Smooth muscle cell (in vitro differentiated cells): ENCODE data around the gene PLEKHG3. TPM values are rescaled to one million over a fixed set of nuclear protein-coding genes. Genes with fewer than 3 reads are reported as not detected.

ENCODE experiments used
- DNase-seq: peaks from one replicate; lab custom pipeline; 2025; ENCODE audit not compliant: unreplicated experiment; lab: John Stamatoyannopoulos, UW
- H2AFZ ChIP-seq: fragments of 200-600 bp; sonication (generic); 2 replicates; pipeline ENCODE4 v1.6.0; 2016; ENCODE audit warnings: antibody characterized with exemption, low read depth, mild to moderate bottlenecking
- H3F3A ChIP-seq: fragments of 200-600 bp; sonication (generic); 2 replicates; pipeline ENCODE4 v1.6.0; 2017; ENCODE audit warnings: antibody characterized with exemption, low read depth
- H3K27ac ChIP-seq: fragments of 200-600 bp; sonication (generic); 2 replicates; pipeline ENCODE4 v1.5.1; 2016; ENCODE audit warnings: low read depth, mild to moderate bottlenecking
- H3K27me3 ChIP-seq: fragments of 200-600 bp; sonication (generic); 2 replicates; pipeline ENCODE4 v1.6.1; 2016; ENCODE audit warnings: low read depth, mild to moderate bottlenecking
- H3K36me3 ChIP-seq: fragments of 200-600 bp; sonication (generic); 2 replicates; pipeline ENCODE4 v1.5.1; 2016; ENCODE audit warnings: low read depth
- H3K4me1 ChIP-seq: fragments of 200-600 bp; sonication (generic); 2 replicates; pipeline ENCODE4 v1.5.1; 2016; ENCODE audit warnings: low read depth
- H3K4me2 ChIP-seq: fragments of 200-600 bp; sonication (generic); 2 replicates; pipeline ENCODE4 v1.6.0; 2016; ENCODE audit warnings: mild to moderate bottlenecking
- H3K4me3 ChIP-seq: fragments of 200-600 bp; sonication (generic); 2 replicates; pipeline ENCODE4 v1.5.1; 2016; ENCODE audit warnings: mild to moderate bottlenecking
- H3K79me2 ChIP-seq: fragments of 200-600 bp; sonication (generic); 2 replicates; pipeline ENCODE4 v1.6.0; 2016; ENCODE audit warnings: low read depth, mild to moderate bottlenecking
- H3K9ac ChIP-seq: fragments of 200-600 bp; sonication (generic); 2 replicates; pipeline ENCODE4 v1.6.0; 2016; ENCODE audit warnings: low read depth
- H3K9me3 ChIP-seq: fragments of 200-600 bp; sonication (generic); replicated peaks from 2 replicates; pipeline ENCODE4 v1.5.1; 2016; ENCODE audit warnings: low read depth
- H4K20me1 ChIP-seq: fragments of 200-600 bp; sonication (generic); 2 replicates; pipeline ENCODE4 v1.6.0; 2016; ENCODE audit warnings: low read depth
- CTCF ChIP-seq: fragments of 200-600 bp; sonication (generic); IDR thresholded peaks from 2 replicates; pipeline ENCODE4 v1.5.1; 2017; ENCODE audit warnings: borderline replicate concordance, mild to moderate bottlenecking, antibody characterized with exemption; ENCODE audit not compliant: insufficient read depth, poor library complexity, severe bottlenecking
- WGBS: methylation state at CpG from one replicate; pipeline ENCODE4 v1.1.7; 2016; ENCODE audit warnings: low lambda C conversion rate; 5-methylcytosine and 5-hydroxymethylcytosine counted together
- polyA plus RNA-seq: library from polyadenylated mRNA; unstranded; fragments of >200 nt; fragmentation: Nextera tagmentation; extraction: Ambion mirVana; gene quantifications from 2 replicates; pipeline ENCODE4 v1.2.1, GENCODE V29; 2016
- total RNA-seq: library from RNA; depleted of rRNA; stranded (reverse); fragments of >200 nt; gene quantifications from 2 replicates; pipeline ENCODE4 v1.2.3, GENCODE V29; 2014

Gene PLEKHG3
- total and polyA plus RNA-seq, 2 experiments from 2014 or later = 17.6 to 18.3 TPM

DNA sequence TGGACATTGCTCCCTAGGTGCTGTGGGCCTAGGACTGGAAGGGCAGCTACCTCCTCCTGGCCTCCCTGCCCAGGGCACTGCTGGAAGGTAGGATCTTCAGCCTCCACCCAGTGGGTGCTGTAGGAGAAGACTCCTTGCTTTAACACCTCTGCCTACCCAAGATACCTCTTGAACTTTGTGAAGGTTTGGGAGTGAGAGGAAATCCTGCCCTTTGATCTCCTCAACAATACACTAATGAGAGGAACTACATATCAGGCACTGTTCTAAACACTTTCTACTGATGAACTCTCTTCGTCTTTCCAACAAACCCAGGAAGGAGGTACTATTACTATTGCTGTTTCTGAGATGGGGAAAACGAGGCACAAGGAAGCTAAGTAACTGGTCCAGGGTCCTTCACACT lies 66.9 kb downstream of the PLEKHG3 start:
- Histone ChIP-seq H3K4me3 (no peak overlapping the region), H3K27me3 (no peaks in the 10 kb centered on the region)

DNA sequence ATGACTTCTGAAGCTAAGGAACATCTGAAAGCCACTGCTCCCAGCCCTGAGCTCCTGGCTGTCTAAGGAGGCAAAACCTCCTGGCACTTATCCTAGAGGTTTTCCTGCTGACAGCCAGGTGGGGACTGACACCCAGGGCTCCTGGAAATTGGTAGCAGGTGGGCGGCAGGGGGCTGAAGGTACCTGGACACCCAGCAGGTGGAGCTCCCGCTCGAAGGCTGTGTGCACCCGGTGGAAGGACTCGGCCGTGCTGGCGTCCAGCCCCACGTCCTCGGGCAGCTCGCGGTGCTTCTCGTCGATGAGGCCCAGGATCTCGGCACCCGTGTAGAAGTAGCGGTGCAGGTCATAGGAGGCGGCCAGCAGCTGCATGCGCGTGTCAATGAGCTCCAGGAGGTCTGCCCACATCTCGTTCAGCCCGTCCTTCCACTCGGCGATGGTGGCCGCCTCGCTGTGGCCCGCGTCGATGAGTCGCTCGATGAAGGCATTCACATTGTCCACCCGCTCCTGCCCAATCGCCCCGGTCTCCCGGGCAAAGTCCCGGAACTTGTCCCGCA lies 68.2 kb downstream of the PLEKHG3 start:
- no peaks in the 10 kb centered on the region for H3K27me3 ChIP-seq
- no peak overlapping the region for H3K9ac ChIP-seq
- no peaks in the 10 kb centered on the region for H3K36me3 ChIP-seq
- DNase-seq = no peak
- H3K4me2 ChIP-seq = no peak overlapping the region
- no peak overlapping the region for H3K27ac ChIP-seq
- no peaks in the 10 kb centered on the region for H3K9me3 ChIP-seq
- no peaks in the 10 kb centered on the region for H3F3A ChIP-seq
- no peaks in the 10 kb centered on the region for H3K79me2 ChIP-seq
- H3K4me1 ChIP-seq = no peaks in the 10 kb centered on the region
- no peak for TF ChIP-seq CTCF
- H4K20me1 ChIP-seq = no peaks in the 10 kb centered on the region
- 96% methylated on average over 31 of the region's 36 CpGs for WGBS
- no peak overlapping the region for H2AFZ ChIP-seq
- H3K4me3 ChIP-seq = no peak overlapping the region

More for the DNA sequence above, 66.9 kb downstream of the PLEKHG3 start:
- no peak for DNase-seq
- Histone ChIP-seq H3K9me3 (no peaks in the 10 kb centered on the region), H4K20me1 (no peaks in the 10 kb centered on the region), H3K79me2 (no peaks in the 10 kb centered on the region), H3K27ac (no peak overlapping the region), H3F3A (no peaks in the 10 kb centered on the region), H3K4me1 (no peaks in the 10 kb centered on the region), H3K9ac (no peak overlapping the region), H2AFZ (no peak overlapping the region), H3K36me3 (no peaks in the 10 kb centered on the region), H3K4me2 (no peak overlapping the region)
- WGBS = 80% methylated on average over 2 of the region's 2 CpGs
- no peak for TF ChIP-seq CTCF

GRCh38 chr14:64773046-64773445 lies 68.8 kb downstream of the PLEKHG3 start:
- no peaks in the 10 kb centered on the region for H3K79me2 ChIP-seq
- H3K27me3 ChIP-seq = no peaks in the 10 kb centered on the region
- WGBS = 96% methylated on average over 18 of the region's 18 CpGs
- H4K20me1 ChIP-seq = no peaks in the 10 kb centered on the region
- H3F3A ChIP-seq = no peaks in the 10 kb centered on the region
- no peak overlapping the region for H3K9ac ChIP-seq
- no peak overlapping the region for H3K4me2 ChIP-seq
- H3K4me3 ChIP-seq = no peak overlapping the region
- H3K27ac ChIP-seq = no peak overlapping the region
- H3K4me1 ChIP-seq = no peaks in the 10 kb centered on the region
- TF ChIP-seq CTCF = no peak
- DNase-seq = no peak
- H3K36me3 ChIP-seq = no peaks in the 10 kb centered on the region
- no peaks in the 10 kb centered on the region for H3K9me3 ChIP-seq
- H2AFZ ChIP-seq = no peak overlapping the region

- Histone ChIP-seq H4K20me1 (no peaks in the 10 kb centered on the region), H3K9ac (no peak overlapping the region), H3F3A (no peaks in the 10 kb centered on the region), H3K27ac (no peak overlapping the region), H3K4me1 (no peaks in the 10 kb centered on the region), H3K27me3 (no peaks in the 10 kb centered on the region), H2AFZ (no peak overlapping the region), H3K4me2 (no peak overlapping the region), H3K79me2 (no peaks in the 10 kb centered on the region), H3K36me3 (no peaks in the 10 kb centered on the region), H3K4me3 (no peak overlapping the region), H3K9me3 (no peaks in the 10 kb centered on the region)
- no peak for TF ChIP-seq CTCF
- WGBS = 95% methylated on average over 3 of the region's 3 CpGs
- DNase-seq = no peak
These were observed 69.4 kb downstream of the PLEKHG3 start for GRCh38 chr14:64773577-64773976.
